GM18511 (cell line): Measurements from ENCODE around the gene CRACR2B.

Source experiments
- ATAC-seq: cut with Tn5 transposase; IDR thresholded peaks from one replicate; pipeline ENCODE4 v1.9.1; 2021; ENCODE audit warnings: mild to moderate bottlenecking, moderate library complexity; ENCODE audit not compliant: unreplicated experiment

Gene CRACR2B

GRCh38 chr11:865462-866430 lies 38.0 kb downstream of the CRACR2B start:
- ATAC-seq: no peak

- no peak for ATAC-seq
Measured at GRCh38 chr11:866481-866880, 38.8 kb downstream of the CRACR2B start.

- ATAC-seq: no peak
Measured at GRCh38 chr11:867856-868358, 40.2 kb downstream of the CRACR2B start.

GRCh38 chr11:868394-868793 lies 40.7 kb downstream of the CRACR2B start:
- ATAC-seq: no peak

- no peak for ATAC-seq
Measured at GRCh38 chr11:868802-869201, 41.1 kb downstream of the CRACR2B start.

GRCh38 chr11:869399-870126 lies 41.8 kb downstream of the CRACR2B start:
- no peak for ATAC-seq

- no peak for ATAC-seq
Measured at GRCh38 chr11:870127-870413, 42.4 kb downstream of the CRACR2B start.

- no peak for ATAC-seq
Measured at GRCh38 chr11:870418-870817, 42.7 kb downstream of the CRACR2B start.

GRCh38 chr11:871472-871871 lies 43.8 kb downstream of the CRACR2B start:
- no peak for ATAC-seq

GRCh38 chr11:872799-873198 lies 45.1 kb downstream of the CRACR2B start:
- ATAC-seq: no peak

GRCh38 chr11:873706-874105 lies 46.0 kb downstream of the CRACR2B start:
- ATAC-seq: no peak

- no peak for ATAC-seq
Measured at GRCh38 chr11:875203-875602, 47.5 kb downstream of the CRACR2B start.

- no peak for ATAC-seq
Measured at GRCh38 chr11:875769-876301, 48.1 kb downstream of the CRACR2B start.

GRCh38 chr11:876545-876944 lies 48.8 kb downstream of the CRACR2B start:
- no peak for ATAC-seq

- ATAC-seq: no peak
Measured at GRCh38 chr11:877565-877964, 49.8 kb downstream of the CRACR2B start.

- ATAC-seq: no peak
Measured at GRCh38 chr11:880447-880846, 52.7 kb downstream of the CRACR2B start.
